Stimulated activated CD4-positive, alpha-beta T cell treated with anti-CD3 and anti-CD28 coated beads, Interleukin-4, amount 100 ng/mL, for 48 hours (primary cell): ENCODE results near the gene CX3CR1.
"Not testable (repeated sequence)": the region's sequence is repeated elsewhere in the genome, so short reads cannot be mapped to it uniquely, and the experiment has no call there.

Source experiments
- DNase-seq, 2 donors: peaks; one replicate each; pipeline ENCODE4 v3.0.0-alpha.2; 2020; ENCODE audit warnings: low read depth in 2 of 2

The CX3CR1 gene

GRCh38 chr3:39267631-39268548 is 11.9 kb downstream of the CX3CR1 start:
- peak; percentile 43 to 70 for DNase-seq

- DNase-seq, result no peak
These were observed 15.8 kb downstream of the CX3CR1 start for GRCh38 chr3:39264053-39264452.

GRCh38 chr3:39263576-39263975 is 16.3 kb downstream of the CX3CR1 start:
- no peak for DNase-seq

- DNase-seq, result no peak
These were observed 17.0 kb downstream of the CX3CR1 start for GRCh38 chr3:39262846-39263245.

- no peak for DNase-seq
These were observed 18.1 kb downstream of the CX3CR1 start for GRCh38 chr3:39261726-39262125.

- DNase-seq, result peak in 1 of 2 donors; percentile 42
These were observed 18.9 kb downstream of the CX3CR1 start for GRCh38 chr3:39260957-39261356.

GRCh38 chr3:39260318-39260717 is 19.5 kb downstream of the CX3CR1 start:
- no peak for DNase-seq

GRCh38 chr3:39255503-39256325 is 24.1 kb downstream of the CX3CR1 start:
- peak in 1 of 2 donors; percentile 17 for DNase-seq

- DNase-seq, result no peak
These were observed 24.9 kb downstream of the CX3CR1 start for GRCh38 chr3:39254806-39255449.

GRCh38 chr3:39251576-39251975 is 28.3 kb downstream of the CX3CR1 start:
- no peak for DNase-seq

GRCh38 chr3:39250116-39250747 is 29.6 kb downstream of the CX3CR1 start:
- no peak for DNase-seq

GRCh38 chr3:39249453-39250115 is 30.3 kb downstream of the CX3CR1 start:
- DNase-seq, result no peak

- DNase-seq, result no peak
These were observed 38.3 kb downstream of the CX3CR1 start for GRCh38 chr3:39241561-39241960.

GRCh38 chr3:39237027-39237426 is 42.8 kb downstream of the CX3CR1 start:
- no peak for DNase-seq

- DNase-seq, result no peak
These were observed 45.2 kb downstream of the CX3CR1 start for GRCh38 chr3:39234651-39235050.

- DNase-seq, result no peak
These were observed 47.0 kb downstream of the CX3CR1 start for GRCh38 chr3:39232859-39233258.

GRCh38 chr3:39230453-39230852 is 49.4 kb downstream of the CX3CR1 start:
- no peak for DNase-seq

- no peak for DNase-seq
These were observed 51.3 kb downstream of the CX3CR1 start for GRCh38 chr3:39228496-39228895.

- not testable (repeated sequence) for DNase-seq
These were observed 52.2 kb downstream of the CX3CR1 start for GRCh38 chr3:39227596-39227995.

GRCh38 chr3:39226106-39226741 is 53.6 kb downstream of the CX3CR1 start:
- no peak for DNase-seq

GRCh38 chr3:39224288-39224687 is 55.5 kb downstream of the CX3CR1 start:
- DNase-seq, result no peak
